T-helper 9 cell (primary cell): ENCODE results near the gene FAM193A.
"Not testable (repeated sequence)": the region's sequence is repeated elsewhere in the genome, so short reads cannot be mapped to it uniquely, and the experiment has no call there.

ENCODE experiments used
- DNase-seq: peaks from one replicate; pipeline ENCODE4 v3.0.0-alpha.2; 2020

FAM193A gene

DNA sequence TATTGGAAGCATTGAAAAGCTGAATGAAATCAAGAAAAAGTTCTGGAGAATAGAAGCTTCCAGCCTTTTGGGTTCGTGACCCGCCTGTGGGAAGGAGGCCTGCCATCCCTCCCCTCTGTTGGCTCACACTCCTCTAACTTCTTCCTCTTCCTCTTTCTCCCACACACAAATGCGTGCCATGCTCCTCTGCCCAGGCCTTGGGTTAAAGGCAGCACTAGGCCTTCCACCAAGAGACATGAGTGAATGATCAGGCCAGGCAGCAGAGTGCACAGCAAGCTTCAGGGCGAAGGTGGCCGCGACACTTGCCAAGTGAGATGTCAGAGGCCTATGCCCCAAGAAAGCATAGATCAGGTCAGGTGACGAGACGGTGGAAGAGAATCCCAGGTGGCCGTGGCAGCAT, 38.4 kb downstream of the FAM193A start:
- DNase-seq: no peak

DNA sequence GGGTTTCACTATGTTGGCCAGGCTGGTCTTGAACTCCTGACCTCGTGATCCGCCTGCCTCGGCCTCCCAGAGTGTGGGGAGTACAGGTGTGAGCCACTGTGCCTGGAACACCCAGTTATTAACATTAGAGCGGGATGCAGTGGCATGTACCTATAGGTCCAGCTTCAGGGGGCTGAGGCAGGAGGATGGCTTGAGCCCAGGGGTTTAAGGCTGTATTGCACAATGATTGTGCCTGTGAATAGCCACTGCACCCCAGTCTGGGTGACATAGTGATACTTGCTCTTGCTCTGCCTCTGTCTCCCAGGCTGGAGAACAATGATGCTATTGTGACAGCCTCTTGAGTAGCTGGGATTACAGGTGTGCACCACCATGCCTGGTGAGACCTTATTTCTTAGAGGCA, 39.8 kb downstream of the FAM193A start:
- no peak for DNase-seq

DNA sequence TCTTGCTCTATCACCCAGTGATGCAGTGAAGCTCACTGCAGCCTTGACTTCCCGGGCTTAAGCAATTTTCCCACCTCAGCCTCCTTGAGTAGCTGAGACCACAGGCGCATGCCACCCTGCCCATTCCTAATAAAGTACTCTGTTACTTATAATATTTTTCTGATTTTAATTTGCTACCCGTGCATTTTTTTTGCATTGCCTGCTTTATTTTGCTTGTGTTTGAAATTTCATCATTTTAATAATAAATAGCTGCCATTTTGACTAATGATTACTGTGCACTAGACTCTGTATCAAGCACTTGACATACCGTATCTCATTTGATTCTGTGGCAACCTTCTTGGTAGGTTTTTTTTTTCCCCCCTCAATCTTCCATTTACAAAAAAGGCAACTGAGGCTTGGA, 41.7 kb downstream of the FAM193A start:
- DNase-seq: no peak

DNA sequence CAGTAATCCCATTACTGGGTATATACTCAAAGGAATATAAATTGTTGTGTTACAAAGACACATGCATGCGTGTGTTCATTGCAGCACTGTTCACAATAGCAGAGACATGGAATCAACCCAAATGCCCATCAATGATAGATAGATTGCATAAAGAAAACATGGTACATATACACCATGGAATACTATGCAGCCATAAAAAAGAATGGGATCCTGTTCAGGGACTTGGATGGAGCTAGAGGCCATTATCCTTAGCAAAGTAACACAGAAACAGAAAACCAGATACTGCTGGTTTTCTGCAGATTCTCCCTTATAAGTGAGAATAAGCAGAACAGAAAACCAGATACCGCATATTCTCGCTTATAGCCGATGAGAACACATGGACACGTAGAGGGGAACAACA, 43.5 kb downstream of the FAM193A start:
- DNase-seq: no peak

DNA sequence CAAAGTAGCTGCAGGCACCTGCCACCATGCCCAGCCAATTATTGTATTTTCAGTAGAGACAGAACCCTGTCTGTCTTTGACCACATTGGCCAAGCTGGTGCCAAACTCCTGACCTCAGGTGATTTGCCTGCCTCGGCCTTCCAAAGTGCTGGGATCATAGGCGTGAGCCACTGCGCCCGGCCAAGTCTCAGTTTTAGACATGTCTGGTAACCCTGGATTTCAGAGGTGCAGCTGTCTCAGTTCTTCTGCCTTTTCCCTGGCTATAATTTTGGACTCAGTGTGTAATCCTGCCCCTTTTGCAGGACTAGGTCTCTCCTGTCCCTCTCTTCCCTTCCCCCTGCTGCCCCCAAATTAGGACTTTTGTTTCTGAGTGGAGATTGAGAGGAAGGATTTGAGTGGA, 46.6 kb downstream of the FAM193A start:
- no peak for DNase-seq

DNA sequence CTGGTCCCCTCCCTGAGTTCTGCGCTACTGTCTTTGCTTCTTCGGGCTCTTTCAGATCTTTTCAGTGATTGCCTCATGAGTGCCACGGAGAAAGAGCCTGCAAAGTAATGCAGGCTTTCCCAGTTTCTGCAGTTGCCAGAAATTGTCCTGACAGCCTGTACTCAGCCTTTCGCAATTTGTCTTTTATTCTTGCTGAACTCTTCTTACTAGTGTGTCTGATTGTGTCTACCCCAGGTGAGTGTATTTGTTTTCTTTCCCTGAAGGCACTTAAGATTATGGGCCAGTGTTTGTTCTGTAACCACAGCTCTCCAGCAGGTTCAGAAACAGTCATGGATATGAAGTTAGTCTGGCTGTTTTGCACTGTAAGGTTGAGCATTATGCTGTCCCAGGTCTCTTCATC, 47.1 kb downstream of the FAM193A start:
- DNase-seq: no peak

DNA sequence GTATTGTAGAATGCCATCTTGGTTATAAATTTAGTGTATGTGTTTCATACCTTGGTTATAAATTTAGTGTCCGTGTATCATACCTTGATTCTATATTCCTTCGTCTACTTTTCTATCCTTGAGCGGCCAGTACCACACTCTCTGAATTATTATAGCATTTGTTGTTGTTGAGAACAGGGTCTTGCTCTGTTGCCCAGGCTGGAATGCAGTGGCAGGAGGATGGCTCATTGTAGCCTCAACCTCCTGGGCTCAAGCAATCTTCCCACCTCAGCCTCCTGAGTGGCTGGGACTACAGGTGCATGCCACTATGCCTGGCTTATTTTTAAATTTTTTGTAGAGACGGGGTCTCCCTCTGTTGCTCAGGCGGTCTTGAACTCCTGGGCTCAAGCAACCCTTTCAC, 50.1 kb downstream of the FAM193A start:
- no peak for DNase-seq

DNA sequence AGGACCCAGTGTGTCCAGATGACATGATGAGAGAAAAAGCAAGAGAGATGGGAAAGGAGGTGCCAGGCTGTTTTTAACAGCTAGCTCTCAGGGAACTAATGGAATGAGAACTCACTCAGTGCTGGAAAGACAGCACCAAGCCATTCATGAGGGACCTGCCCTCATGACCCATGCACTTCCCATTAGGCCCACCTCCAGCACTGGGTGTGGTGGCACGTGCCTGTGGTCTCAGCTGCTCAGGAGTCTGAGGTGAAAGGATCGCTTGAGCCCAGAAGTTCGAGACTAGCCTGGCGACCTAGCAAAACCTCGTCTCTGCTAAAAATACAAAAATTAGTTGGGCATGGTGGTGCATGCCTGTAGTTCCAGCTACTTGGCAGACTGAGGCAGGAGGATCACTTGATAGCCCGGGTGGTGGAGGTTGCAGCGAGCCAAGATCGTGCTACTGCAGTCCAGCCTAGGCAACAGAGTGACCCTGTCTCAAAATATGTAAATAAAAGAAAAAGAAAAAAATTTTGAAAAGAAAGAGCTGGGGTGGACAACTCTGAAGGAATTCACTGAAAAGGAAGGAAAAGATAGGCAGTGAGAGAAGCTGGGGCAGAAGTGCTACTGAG, 50.9 kb downstream of the FAM193A start:
- no peak for DNase-seq

DNA sequence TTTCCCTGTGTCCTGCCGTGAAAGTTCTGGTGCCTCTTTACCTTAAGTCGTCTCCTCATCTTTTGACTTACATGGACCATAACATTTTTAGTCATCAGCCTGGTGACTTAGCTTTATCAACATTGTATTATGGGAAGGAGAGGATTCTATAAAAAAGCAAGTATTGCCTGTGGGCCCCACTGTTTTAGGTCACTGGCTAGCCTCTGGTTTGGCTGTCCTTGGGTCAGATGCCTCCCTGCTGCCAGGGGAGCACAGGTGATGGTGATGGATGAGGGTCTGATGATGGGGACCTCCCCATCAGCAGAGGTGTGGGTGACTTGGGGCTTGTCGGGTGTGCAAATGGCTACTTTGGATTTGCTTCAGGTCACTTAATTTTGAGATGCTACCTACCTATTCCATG, 51.8 kb downstream of the FAM193A start:
- DNase-seq: no peak

DNA sequence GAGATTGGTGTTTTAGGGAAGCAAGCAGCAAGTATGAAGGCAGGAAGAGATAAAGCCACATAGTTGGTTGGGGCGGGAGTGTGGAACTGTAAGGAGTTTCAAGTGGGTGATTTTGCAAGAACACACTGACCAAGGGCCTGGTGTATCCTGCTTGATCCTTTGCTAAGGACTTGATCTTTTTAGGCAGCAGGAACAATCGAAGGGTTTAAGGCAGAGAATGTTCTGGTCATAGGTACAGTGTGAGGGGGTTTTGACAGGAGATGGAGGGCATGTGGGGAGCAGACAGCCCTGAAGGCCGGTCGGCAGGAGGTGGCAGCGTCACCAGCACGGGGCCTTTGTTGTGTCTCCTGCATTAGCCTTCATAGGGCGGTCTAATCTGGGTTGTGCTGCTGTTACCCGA, 54.7 kb downstream of the FAM193A start:
- DNase-seq: no peak

DNA sequence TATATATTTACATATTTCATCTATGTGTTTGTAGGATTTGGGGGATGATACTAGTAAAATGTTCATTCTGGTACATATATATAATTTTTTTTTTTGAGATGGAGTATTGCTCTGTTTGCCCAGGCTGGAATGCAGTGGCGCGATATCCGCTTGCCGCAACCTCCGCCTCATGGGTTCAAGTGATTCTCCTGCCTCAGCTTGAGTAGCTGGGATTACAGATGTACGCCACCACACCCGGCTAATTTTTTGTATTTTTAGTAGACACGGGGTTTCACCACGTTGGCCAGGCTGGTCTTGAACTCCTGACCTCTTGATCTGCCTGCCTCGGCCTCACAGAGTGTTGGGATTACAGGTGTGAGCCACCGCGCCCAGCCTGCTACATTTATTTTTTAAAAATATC, 55.6 kb downstream of the FAM193A start:
- not testable (repeated sequence) for DNase-seq

DNA sequence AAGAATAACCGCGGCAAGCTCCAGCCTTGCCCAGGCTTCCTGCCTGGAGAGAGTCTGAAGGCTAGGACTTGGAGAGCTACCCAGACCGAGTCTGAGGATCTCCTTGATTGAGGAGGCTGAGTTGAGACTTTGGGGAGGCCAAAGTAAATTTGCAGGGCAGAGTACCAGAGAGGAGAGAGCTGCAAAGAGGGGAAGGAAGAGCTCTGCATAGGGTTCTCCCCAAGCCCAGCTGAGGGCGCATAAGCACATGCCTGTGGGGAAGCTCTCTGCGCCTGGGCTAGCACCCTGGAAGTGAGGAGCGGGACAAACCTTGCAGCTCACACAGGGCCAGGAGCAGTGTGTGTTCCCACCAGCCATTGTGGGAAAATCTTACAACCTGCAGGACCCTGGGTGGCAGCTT, 56.1 kb downstream of the FAM193A start:
- DNase-seq: no peak

DNA sequence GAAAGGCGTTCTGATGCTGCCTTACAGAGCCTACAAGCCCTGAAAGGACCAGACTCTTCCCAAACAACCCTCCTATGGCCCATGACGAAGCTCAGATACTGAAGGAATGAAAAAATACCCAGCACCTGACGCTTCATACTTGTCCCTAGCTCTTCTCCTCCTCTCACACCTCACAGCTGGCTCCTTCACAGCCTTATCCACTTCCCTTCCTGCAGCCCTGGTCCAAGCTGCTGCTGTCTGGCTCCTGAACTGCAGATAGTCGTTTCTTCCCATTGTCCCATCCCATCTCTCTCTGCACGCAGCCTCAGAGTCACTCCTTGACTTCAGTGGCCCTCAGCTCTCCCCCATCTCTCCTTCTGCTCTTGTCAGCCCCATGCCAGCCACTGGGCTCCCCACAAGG, 56.6 kb downstream of the FAM193A start:
- no peak for DNase-seq

DNA sequence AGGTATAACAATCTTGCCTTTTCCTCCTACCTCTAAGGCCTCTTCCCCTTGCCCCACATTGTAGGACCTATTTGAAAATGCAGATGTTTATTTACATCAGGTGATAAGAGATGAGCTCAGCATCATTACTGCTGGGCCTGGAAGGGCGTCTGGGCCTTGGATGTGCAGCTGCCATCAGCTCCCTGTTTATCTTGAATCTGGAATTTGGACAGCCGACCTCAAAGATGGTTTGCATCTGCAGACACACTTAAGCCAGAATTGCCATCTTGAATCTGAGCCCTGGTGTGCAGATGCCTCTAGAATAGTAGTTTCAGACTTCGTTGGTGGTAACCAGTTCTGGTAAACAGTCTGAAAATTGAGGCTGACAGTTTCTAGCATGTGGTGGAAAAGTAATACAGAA, 59.0 kb downstream of the FAM193A start:
- no peak for DNase-seq

DNA sequence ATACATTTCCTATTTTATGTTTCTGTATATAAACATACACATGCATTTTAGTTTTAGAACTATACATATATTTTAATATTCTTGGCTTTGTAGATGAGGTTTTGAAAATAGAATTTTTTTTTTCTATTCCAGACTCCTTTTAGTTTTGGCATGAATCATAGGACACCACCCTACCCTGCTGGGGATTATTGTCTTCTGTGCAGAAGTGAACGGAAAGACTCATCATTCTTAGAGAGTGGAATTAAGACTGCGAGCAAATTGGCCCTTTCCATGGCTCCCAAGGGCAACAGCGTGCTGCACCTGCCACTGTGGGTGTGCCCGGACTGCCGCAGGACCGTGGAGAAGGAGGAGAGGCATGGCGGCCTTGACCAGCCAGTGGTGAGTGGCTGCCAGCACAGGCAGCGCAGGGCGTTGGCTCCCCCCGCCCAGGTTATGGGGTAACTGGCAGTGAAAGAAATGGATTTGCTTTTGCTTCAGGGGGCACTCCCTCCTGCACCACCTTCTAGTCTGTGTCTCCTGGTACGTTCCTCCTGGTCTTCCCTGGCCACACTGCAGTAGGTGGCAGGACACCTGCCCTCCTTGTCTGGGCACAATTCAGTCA, 59.6 kb downstream of the FAM193A start:
- no peak for DNase-seq

DNA sequence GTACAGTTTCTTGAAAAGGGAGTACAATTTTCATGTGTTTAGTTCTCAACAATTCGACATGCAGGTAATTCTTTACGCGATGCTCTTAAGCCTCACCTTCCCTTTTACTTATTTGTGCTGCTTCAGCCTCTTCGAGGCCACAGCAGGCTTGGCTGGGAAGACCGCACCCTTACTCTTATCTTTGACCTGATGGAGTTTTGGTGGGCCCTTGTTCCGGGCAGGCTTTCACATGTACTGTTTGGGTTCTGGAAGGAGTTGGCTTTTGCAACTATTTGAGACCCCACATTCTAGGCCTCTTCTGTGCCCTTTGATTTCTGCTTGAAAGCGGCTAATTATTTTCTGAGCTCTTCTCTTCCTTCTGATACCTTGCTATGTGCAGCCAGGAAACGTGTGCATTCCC, 60.2 kb downstream of the FAM193A start:
- DNase-seq: no peak

DNA sequence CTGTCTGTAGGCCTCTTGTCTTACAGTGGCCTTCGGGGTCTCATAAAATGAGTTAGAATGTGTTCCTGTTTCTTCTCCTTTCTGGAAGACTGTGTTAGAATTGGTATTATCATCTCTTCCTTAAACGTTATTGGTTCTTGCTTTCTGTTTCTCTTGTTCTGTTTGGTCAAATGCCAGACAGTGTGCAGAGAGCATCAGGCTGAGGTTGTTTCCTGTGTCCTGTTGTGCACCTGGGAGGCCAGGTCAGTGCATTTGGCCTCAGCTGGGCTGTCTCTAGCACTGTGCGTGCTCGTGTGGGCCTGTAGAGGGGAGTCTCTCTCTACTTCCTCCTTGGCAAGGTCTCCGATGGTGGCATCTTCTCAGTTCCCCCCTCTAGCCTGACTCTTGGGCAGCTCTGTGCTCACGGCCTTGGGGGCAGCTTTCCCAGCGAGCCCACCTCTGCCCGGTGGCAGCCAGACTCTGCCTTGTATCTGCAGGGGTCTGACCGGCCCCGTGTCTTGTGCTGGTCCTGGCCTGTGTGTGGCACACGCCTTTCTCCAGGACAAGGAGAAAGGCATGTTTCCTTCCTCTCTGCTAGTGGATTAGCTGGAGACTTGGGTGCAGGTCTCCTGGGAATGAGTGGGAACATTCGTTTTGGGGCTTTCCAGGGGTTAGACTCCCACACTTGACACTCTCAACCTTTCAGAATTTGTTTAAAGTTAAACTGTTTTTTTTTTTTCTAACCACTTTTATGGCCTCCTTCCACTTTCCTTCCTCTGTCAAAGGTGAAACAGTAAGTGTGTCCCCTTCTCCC, 62.3 kb downstream of the FAM193A start:
- DNase-seq: no peak

DNA sequence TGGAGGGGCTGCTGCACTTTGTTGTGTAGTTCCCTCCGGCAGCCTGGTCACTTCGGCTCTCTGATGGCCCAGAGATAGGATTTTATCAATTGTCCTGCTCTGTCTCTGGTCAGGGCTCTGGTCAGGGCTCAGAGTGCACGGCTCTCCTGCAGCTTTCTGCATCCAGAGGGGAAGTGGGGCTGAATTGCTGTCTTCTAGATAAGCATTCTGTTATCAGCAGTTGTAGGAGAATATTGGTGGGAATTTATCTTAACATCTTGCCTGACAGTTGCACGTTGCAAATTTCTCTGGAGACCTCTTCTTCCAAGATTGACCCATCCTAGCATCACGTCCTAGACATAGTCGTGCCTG, 62.8 kb downstream of the FAM193A start:
- DNase-seq: no peak

DNA sequence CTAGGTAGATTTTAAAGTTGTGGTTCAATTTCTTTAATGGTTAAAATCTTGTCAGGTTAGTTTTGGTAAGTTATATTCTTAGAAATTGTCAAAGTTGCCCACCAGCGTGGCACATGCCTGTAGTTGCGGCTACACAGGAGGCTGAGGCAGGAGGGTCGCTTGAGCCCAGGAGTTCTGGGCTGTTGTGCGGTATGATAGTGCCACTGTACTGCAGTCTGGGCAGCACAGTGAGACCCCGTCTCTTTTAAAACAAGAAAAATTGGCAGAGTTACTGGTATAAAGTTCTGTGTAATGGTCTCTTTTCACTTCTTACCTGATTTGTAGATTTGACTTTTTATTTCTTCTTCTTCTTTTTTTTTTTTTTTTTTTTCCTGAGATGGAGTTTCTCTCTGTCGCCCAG, 64.4 kb downstream of the FAM193A start:
- no peak for DNase-seq

DNA sequence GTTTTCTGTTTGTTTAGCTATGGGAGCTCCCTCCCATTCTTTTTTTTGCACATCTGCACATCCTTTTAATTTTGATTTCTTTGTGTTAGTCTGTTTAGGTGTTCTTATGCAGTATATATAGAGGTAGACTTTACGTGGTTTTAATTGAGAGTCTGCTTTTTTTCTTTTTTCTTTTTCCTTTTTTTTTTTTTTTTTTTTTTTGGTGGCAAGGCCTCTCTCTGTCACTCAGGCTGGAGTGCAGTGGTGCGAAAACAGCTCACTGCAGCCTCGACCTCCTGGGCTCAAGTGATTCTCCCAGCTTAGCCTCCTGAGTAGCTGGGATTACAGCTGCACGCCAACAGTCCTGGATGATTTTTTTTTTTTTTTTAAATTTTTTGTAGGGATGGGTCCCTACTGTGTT, 68.2 kb downstream of the FAM193A start:
- no peak for DNase-seq

DNA sequence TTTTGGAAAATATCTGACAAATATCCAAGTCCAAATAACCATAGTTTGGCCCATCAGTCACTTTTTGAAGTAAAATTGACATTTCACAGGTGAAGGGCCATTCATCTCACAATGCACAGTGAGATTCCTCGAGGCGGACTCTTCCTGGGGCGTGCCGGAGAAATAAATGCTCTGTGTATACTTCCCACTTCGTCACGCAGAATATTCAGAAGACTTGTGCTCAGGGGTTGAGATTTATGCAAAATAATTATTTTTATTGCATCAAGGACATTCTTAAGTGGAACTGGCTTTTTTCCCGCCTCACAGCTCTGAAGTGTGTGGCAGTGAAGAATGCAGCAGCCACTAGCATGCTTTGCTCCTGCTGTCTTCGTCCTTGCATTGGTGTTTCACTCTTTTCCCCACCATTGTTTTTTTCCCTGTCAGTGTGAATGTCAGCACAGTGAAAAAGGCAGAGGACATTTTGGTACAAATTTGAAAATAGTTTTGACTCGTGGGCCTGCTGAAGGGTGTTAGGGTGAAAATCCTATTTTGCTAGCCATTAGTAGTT, 70.6 kb downstream of the FAM193A start:
- DNase-seq: no peak

DNA sequence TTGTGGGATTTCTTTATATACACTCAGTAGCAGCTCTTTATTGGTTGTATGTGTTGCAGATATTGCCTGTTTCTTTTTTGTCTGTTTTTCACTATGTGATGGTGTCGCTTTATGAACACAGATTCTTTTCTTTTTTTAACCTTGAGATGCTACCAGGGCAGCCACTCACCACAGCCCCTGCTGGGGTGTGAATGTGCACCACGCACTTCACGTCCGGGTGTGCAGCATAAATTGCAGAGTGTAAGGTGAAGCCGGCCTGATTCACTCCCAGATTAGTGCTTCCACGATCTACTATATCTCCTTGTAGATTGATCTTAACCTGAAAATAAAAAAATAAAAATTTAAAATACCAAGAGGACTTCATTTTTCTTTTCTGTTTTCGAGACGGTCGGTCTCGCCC, 71.4 kb downstream of the FAM193A start:
- no peak for DNase-seq

DNA sequence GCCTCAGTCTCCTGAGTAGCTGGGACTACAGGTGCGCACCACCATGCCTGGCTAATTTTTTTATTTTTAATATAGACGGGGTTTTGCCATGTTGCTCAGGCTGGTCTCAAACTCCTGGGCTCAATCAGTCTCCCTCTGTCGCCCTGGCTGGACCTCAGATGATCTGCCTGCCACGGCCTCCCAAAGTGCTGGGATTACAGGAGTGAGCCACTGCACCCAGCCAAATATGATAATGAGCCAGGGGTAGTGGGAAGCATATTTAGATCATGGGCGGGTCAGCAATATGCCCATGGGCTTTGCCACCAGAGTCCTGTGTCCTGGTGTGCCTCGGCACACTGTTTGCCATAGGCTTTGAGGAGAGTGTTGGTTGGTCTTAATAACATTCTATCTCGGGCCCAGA, 71.8 kb downstream of the FAM193A start:
- DNase-seq: no peak

DNA sequence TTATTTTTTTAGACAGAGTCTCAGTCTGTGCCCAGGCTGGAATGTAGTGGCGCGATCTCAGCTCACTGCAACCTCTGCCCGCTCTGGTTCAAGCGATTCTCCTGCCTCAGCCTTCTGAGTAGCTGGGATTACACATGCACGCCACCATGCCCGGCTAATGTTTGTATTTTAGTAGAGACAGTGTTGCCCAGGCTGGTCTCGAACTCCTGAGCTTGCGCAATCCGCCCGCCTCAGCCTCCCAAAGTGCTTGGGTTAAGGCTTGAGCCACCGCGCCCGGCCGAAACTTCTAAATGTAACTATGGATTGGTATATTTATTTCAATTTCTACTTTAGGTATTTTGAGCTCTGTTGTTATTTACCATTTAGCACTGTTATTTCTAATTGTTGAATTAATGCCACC, 79.4 kb downstream of the FAM193A start:
- no peak for DNase-seq
